ENCODE data around the gene IFNA8.
"Not testable (repeated sequence)": the region's sequence is repeated elsewhere in the genome, so short reads cannot be mapped to it uniquely, and the experiment has no call there.

Gene IFNA8

DNA sequence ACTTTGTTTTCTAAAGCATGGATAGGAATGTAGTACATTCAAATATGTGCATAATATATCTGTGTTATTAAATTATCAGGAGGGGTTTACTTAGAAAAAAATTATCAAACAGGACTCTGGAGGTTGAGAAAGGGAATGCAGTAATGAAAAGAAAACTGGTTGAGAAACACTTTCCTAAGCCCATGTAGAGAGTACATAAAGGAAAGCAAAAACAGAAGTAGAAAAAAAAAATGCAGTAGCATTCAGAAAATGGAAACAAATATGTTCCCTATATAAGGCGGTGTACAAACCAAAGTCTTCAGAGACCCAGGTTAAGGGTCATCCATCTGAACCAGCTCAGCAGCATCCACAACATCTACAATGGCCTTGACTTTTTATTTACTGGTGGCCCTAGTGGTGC is at the start of gene IFNA8:
Gene IFNA8 (plus strand): TSS at position 301 of the 400 bp plus-strand sequence. CDS start 60 bp downstream, at position 361.
- no peak for DNase-seq

DNA sequence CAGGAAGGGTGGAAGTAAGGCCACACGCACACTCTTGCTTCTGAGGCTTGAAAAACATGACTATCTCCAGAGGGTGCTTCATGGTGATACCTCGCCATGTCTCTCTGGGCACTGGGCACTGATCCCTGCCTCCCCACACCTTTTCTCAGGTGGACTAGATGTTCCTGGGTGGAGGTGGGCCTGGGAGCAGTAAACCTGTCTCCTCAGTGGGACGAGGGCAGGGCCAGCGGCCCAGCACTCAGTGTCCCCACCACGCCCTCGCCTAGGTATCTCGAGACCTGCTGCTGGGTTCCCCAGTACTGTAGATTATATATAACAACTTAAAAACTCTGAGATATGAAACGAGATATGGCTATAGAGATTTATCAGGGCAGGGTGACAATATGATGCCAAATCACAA is 46.6 kb upstream of the IFNA8 start:
- DNase-seq: no peak

DNA sequence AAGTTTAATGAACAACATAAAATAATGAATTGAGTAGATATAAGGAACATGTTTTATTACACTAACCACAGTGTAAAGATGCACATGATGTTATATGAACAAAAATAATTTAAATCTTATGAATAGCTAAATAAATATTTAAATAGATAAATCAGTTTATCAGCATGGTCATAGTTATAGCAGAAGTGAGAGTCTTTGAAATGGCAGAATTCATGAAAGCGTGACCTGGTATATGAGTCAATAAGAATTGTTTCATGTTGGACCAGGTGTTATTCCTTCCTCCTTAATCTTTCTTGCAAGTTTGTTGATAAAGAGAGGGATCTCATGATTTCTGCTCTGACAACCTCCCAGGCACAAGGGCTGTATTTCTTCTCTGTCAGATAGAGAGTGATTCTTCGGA is 41.7 kb upstream of the IFNA8 start:
- DNase-seq: not testable (repeated sequence)

DNA sequence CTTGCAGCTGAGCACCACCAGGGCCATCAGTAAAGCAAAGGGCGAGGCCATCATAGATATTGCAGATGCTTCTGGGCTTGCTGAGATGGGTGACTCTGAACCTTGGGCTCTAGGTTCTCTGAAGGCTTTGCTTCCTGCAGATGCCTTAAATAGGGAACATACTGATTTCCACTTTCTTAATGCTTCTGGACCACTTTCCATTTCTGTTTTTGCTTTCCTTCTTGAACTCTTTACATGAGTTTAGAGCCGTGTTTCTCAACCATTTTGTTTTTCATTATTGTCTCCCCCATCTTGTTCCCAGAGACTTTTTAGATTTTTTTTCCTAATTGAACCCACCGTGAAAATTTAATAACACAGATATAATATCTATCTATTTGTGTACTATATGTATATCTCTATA is 41.0 kb upstream of the IFNA8 start, which contains the start of gene IFNA13:
Gene IFNA13 (minus strand): TSS at position 101 of the 400 bp plus-strand sequence. CDS start 47 bp downstream, at position 54.
- no peak for DNase-seq

DNA sequence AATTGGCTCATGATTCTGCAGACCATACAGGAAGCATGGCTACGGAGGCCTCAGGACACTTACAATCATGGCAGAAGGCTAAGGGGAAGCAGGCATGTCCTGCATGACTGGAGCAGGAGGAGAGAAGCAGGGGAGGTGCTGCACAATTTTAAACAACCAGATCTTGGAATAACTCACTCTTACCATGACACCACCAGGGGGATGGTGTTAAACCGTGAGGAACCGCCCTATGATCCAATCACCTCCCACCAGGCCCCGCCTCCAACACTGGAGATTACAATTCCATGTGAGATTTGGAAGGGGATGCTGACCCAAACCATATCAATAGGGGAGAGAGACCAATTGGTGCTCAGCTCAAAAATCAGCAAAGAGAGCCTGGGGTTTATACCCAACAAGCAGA is 37.5 kb upstream of the IFNA8 start:
- DNase-seq: not testable (repeated sequence)

DNA sequence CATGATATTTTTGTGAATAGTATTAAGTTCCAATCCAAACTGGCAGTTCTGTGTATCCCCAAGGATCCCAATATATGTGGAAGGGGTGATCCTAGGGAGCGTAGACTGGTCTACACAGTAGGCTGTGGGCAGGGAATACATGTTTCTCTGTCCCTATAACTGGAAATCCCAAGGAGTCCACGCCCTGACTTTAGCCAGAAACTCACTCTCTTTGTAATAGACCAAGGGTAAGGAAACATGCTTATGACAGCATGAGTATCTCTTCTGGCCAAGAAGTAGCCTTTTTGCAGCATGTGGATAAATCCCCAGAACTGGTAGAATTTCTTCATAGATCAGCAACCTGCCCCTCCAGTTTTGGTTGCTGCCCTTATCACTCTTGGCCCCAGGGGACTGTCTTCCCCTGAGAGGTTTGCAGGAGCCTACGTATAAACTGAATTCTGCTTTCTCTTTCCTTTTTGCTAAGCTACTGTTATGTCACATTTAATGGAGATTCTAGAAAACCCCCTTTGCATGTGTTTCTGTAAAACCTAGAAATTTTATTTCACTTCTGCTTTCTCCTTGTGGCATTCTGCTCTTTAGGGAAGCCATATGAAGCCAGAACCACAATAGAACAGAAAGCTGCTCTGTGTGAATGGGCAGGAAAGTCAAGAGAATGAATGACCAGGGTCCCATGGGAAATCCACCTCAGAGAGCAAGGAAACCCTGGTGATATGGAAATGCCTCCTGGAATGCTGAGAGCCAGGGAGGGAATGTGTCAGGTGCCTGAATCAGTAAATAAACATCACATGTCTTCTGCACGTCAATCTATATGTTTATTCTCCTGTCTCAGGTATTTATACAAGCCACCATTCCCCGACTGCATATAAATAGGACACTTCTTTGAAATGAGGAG is 27.2 kb upstream of the IFNA8 start:
- DNase-seq: no peak

DNA sequence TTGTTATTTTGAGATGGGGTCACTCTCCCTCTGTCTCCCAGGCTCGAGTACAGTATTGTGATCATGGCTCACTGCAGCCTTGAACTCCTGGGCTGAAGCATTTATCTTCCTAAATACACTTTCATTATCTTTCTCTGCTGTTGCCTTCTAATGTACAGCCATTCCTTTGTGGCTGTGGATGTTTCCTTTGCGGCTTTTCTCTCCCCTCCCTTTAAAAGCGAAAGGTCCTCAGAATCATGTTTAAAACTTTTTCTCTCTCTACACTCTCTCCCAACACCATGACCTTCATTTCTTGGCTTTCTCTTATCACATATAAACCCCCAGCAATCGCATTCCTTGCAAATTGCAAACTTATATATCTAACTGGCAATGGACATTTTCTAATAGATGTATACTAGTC is 25.3 kb upstream of the IFNA8 start:
- DNase-seq: no peak

DNA sequence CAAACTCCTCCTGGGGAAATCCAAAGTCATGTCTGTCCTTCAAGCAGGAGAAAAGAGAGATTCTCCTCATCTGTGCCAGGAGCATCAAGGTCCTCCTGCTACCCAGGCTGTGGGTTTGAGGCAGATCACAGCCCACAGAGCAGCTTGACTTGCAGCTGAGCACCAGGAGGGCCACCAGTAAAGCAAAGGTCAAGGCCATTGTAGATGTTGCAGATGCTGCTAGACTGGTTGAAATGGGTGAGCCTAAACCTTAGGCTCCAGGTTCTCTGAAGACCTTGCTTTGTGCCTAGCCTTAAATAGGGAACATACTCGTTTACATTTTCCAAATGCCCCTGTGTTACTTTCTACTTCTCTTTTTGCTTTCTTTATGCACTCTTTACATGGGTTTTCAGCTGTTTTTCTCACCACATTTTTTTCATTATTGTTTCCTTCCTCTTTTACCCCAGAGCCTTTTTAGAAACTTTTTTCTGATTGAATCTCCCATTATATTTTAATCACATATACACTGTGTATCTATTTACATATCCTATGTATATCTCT is 23.7 kb upstream of the IFNA8 start, which contains the start of gene IFNA2:
Gene IFNA2 (minus strand): TSS at position 268 of the 540 bp plus-strand sequence. CDS start 69 bp downstream, at position 199.
- DNase-seq: no peak

DNA sequence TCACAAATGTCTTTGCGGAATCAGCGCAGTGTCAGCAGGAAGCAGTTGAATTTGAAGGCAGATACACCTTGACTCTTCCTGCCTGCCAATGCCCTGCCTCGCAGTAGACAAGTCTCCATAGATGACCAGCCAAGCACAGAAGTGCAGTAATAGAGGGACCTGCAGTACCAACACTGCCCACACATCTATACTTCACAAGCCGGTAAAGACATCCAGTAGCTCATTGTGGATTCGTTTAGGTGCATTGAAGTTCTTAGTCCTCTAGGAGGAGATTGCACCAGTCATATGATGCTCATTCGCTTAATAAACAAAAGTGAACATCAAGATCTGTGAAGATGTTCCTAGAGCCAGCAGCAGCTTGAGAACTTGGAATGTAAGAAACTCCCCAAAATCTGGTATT is 16.6 kb upstream of the IFNA8 start:
- no peak for DNase-seq

DNA sequence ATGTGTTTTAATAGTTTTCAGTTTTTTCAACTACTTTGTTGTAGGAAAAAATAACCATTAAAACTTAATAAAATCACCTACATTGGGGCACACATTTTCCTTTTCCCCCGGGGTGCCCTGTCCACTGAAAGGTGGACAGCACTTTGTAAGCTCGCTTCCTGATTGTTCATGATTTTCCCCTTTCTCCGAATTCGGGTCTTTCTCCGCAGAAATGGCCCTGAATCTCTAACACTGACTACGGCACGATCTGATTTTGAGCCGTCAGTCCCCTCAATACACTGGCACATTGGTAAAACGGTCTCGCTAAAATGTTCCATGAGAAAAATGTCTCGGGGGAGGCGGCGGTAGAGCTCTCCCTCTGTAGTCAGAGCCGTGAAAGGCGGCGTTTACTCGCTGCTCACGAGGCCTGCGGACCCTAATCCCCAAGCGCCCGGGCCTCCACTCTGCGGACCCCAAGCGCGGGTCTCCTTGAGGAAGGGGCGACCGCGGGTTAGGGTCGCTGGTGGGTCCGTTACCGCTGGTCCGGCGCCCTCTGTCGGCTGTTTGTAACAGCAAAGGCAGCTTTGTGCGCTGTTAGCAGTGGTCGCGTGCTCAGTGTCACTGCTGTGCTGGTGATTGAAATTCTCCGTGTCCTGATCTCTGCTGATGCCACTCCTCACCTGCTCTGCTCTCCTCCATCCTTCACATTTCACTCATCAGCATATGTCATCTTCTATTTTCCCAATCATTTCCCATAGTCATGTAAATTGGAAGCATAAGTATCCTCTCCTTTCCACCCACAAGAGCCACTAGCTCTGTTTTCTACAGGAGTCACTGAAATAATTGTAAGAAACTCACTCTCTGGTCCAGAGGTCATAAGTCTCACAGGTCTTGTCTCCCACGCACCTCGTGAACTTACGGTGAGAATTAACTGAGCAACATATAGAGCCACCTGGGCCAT is 12.9 kb upstream of the IFNA8 start:
- DNase-seq: peak; percentile 78

DNA sequence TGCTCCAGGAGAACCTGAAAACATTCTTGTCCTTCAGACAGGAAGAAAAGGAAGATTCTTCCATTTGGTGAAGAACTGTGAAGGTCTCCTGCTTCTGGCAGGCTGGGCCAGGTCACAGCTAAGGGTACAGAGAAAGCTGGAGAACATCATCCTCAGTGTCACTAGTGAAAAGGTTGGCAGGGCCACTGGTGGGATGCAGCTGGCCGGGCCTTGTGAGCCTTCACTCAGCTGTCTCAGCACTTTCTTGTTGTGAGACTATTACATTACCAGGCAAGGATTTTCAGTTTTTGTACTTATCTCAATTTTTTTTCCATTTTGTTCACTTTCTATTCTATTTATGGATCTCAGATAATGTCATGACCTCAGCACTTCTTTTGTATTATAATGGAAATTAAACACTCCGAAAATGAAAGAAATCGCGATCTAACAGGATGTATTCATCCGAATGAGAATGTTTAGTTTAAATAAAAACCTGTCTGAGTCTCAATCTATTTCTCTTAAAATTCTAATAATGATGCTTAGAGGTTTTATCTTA is 9.9 kb upstream of the IFNA8 start:
- no peak for DNase-seq

DNA sequence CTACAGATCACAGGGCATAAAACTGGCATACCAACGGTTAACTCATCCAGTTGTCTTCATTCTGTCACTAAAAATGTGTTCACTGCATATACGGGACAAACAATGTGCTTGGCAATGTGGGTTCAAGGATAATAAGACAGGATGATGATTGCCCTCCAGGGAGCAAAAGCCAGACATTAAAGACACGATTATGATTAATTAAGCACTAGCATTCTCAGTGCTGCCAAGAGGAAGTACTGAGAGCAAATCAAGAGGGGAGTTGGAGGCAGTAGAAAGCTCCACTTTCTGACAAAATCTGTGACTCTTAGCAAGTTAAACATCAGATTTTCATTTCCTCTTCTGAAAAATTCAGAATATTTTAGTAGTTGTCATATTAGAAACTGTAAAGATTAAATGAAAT is 9.0 kb upstream of the IFNA8 start:
- no peak for DNase-seq

DNA sequence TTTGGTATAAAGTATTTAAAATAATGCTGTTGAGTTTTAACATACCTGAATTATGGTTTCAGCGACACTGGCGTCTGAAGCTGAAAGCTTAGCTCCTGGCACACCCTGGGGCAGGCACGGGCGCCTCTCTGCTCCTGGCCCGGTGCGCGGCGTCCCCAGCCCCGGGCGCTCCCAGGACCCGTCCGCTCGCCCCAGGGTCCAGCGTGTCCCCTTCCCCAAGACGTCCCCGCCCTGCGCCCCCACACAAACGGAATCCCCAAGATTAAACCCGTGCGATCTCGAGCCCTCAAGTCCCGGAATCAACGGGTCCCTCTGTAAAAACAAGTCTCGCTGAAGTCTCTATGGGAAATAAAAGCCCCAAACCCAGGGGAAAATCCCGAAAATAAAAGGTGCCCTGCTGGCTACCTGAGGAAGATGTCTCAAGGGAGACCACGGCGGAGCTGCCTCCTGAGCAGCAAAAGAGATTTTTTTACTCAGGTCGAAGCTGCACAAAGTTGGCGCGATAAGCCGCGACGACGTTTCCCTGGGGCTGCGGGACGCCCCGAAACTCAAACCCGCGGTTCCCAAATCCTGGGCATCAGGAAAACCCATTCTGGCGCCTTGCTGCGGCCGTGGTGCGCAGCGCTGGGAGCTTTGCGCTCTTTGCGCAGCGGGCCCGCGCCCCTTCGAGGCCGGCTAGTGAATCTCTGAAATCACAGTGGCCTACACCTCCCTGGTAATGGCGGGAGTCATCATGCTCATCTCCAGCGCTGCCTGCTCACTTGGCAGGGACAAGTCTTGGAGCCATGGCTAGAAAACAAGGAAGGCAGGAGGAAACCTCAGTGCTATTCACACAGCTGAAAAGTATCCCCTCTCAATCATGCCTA is 6.3 kb upstream of the IFNA8 start:
- no peak for DNase-seq

DNA sequence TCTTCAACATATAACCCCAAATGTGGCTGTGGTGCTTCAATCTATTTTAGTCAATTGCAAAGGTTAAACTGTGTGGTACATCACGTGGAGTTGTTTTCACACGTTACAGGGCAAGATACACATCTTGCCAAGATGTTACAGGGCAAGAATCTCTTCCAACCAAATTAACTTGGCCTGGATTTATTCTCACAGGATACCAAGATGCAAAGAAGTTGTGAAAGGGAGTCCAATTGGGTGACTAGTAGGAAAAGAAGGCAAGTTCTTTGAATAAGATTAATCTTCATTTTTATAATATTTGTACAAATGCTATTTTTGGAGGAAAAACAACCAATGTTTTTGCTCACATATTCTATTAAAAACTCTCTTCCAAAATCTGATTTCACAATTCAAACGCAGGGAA is 4.8 kb upstream of the IFNA8 start:
- no peak for DNase-seq

DNA sequence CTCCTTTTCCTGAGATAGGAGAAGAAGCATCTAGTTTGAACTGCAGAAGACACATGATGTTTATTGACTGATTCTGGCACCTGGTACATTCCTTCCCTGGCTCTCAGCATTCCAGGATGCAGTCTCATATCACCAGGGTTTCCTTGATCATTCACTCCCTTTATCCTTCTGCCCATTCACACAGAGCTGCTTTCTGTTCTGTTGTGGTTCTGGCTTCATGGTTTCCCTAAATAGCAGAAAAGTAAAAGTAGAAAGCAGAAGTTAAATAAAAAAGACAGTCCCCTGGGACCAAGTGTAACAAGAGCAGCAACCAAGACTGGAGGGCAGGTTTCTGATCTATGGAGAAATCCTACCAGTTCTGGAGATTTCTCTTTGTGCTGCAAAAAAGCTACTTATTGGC is 3.2 kb downstream of the IFNA8 start:
- no peak for DNase-seq

DNA sequence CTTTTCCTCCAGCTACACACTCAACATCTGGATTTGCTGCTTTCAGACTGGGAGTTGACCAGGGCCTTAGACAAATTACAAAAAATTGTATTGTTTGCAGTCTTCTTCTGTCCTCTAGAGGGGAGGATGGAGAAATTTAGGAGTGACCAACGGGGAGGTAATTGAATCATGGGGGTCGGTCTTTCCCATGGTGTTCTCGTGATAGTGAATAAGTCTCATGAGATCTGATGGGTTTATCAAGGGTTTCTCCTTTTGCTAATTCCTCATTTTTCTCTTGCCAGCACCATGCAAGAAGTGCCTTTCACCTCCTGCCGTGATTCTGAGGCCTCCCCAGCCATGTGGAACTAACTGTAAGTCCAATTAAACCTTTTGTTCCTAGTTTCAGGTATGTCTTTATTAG is 4.2 kb downstream of the IFNA8 start:
- DNase-seq: no peak

DNA sequence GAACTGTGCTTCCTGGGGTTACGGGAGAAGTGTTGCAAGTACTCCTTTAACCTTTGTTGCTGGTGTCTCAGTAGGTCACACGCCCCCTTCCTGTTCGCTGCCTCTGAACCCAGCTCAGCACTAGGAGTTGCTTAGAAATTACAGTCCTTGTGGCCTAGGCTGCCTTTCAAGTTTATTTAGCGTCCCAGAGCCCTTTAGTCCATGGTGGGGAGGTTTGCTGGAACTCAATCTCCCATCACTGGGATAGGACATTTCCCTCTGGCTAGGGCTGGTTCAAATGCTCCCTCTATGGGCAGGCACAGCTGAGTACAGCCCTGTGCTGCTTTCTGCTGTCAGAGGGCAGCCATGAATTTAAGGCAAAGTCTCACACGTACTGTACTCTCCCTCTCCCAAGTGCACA is 4.7 kb downstream of the IFNA8 start:
- DNase-seq: peak; percentile 12

DNA sequence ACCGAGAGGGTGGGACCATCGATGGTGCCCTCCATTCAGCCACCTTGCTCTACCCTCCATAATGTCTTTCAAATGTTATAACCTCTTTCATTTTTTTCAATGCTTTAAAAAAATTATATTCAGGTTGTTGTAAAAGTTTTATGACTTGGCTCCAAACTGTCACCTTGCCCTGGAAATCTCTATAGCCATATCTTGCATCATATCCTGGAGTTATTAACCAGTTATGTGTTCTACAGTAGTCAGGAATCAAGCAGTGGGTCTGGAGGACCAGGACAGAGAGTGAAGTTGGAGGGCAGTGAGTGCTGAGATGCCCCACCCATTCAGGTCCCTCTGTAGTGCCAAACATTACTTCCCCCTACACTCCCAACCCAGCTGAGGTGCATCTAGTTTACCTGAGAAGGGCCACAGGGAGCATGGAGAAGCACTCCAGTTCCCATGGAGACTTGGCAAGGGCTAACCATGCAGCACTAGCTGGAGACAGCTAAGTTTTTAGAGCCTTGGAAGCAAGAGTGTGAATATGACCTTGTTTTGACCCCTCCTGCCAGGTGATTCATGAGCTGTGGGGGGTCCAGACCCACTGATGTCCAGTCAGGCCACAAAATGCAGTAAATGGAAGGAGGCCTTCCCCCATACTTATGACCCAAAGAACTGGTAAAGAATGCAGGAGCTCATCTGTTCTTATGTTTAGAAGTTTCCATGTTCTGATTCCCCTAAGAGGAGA is 5.5 kb downstream of the IFNA8 start:
- DNase-seq: no peak

DNA sequence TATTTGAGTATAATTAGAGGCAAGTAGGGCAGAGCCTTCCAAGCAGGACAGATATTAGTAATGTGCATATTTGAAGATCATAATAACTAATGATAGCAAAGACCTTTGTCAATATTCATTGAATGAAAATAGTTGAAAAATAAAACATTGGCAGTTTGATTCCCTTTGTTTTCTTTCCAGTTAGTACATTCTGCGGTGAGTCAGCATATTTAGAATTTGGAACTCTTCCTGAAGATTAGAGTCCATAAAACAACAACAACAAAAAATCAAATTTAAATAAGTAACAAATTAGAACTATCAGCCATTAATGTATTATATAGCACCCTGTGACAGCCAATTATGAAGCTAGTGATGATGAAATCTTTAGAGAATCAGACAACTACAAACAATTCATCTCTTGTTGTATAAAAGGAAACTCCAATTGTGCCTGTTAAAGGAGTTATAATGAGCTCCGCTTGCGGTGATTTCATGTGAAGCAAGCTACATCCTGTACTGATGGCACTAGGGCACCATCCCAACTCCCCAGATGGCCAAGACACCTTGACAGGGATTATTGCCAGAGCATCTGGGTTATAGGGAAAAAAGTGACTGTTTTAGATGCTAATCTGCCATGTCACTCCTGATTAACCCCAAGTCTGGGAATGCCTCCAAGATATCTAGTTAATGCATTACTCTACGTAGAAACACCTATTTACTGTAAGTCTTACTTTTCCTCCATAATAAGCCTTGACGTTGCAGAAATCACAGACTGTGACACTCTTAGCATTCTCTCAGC is 6.8 kb downstream of the IFNA8 start:
- no peak for DNase-seq

DNA sequence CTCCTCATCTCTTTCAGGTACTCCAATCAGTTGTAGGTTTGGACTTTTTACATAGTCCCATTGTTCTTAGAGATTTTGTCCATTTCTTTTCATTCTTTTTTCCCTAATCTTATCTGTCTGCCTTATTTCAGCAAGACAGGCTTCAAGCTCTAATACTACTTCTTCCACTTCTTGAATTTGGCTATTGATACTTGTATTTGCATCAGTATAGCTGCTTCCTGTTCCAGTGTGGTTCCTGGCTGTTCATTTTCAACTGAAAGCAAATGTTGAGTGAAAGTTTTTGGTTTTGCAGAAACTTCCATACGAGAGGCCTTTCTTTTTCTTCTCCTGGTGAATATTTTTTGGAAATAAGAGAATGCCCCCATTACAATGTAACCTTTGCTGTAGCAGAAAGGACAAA is 19.3 kb downstream of the IFNA8 start:
- no peak for DNase-seq
